Heart right ventricle (tissue), 16 donors: Measurements from ENCODE around the gene KRTAP10-12. TPM values are rescaled to one million over a fixed set of nuclear protein-coding genes. Genes with fewer than 3 reads are reported as not detected.

Experiments used
- ATAC-seq, 8 donors: fragments of 200-7000 bp; cut with Tn5 transposase; one replicate each; pipeline ENCODE4 v1.9.1; 2020; ENCODE audit warnings: mild to moderate bottlenecking in 8 of 8, moderate library complexity in 8 of 8, moderate number of reproducible peaks in 1 of 8
- DNase-seq, 2 donors: peaks; one replicate each; pipeline ENCODE4 v3.0.0-alpha.2; 2020
- H3K27ac ChIP-seq, 10 donors: fragments of 200-600 bp; sonication (generic) in 2 of 10; one replicate each; pipeline versions ENCODE4 v1.5.0 to v1.8.0; 2020 to 2022; ENCODE audit warnings: mild to moderate bottlenecking in 3 of 10
- H3K27me3 ChIP-seq, 7 donors: fragments of 200-600 bp; one replicate each; pipeline ENCODE4 v1.8.0; 2021 to 2022; ENCODE audit warnings: mild to moderate bottlenecking in 2 of 7
- H3K36me3 ChIP-seq, 9 donors: fragments of 200-600 bp; sonication (generic) in 1 of 9; one replicate each; pipeline versions ENCODE4 v1.5.0 to v1.8.0; 2020 to 2022; ENCODE audit warnings: mild to moderate bottlenecking in 2 of 9
- H3K4me1 ChIP-seq, 9 donors: fragments of 200-600 bp; sonication (generic) in 1 of 9; one replicate each; pipeline versions ENCODE4 v1.5.0 to v1.8.0; 2020 to 2022; ENCODE audit warnings: mild to moderate bottlenecking in 4 of 9
- H3K4me3 ChIP-seq, 10 donors: fragments of 200-600 bp; sonication (generic) in 2 of 10; one replicate each; pipeline versions ENCODE4 v1.5.0 to v1.8.0; 2020 to 2022; ENCODE audit warnings: mild to moderate bottlenecking in 7 of 10, moderate library complexity in 2 of 10
- H3K9me3 ChIP-seq, 11 donors: fragments of 200-600 bp in 10 of 11; sonication (generic) in 2 of 11; one replicate each; pipeline versions ENCODE4 v1.5.0 to v1.8.0; 2013 to 2022; ENCODE audit warnings: mild to moderate bottlenecking in 2 of 11, control low read depth in 1 of 11, moderate library complexity in 1 of 11
- CTCF ChIP-seq, 9 donors: fragments of 200-600 bp; sonication (generic) in 2 of 9; IDR thresholded peaks; one replicate each; pipeline versions ENCODE4 v1.5.0 to v1.8.0; 2021 to 2022; ENCODE audit warnings: antibody characterized with exemption in 9 of 9, mild to moderate bottlenecking in 5 of 9, moderate library complexity in 1 of 9
- WGBS, 2 donors: extraction: QIAGEN DNeasy Blood & Tissue Kit; methylation state at CpG; one replicate each; pipeline ENCODE4 v1.1.7; 2013; ENCODE audit warnings: inconsistent platforms in 1 of 2; 5-methylcytosine and 5-hydroxymethylcytosine counted together
- intact Hi-C, 10 donors: fragments of 100-400 bp; cut with DNase I; formaldehyde crosslinking; loops; one replicate each; pipeline versions ENCODE4 v1.11.1 to v1.14.2; 2022
- polyA plus RNA-seq, 2 donors: library from polyadenylated mRNA; stranded (reverse); fragments of 200-250 nt; gene quantifications; one replicate each; pipeline ENCODE4 v1.2.3, GENCODE V29; 2013
- total RNA-seq, 10 donors: library from RNA; stranded (reverse); fragmentation: NEBNext Ultra II Directional in 3 of 10; extraction: Animal tissue kit (Norgen Biotek cat#: 25700) in 3 of 10; gene quantifications; one replicate each; pipeline versions ENCODE4 v1.2.1 to v1.2.4, GENCODE V29; 2021 to 2023
- donor health status: Arrhythmogenic right ventricular cardiomyopathy.
- donor health status: ischemic (EF 13 %, LVEDD 7.1; RV severe dilation, severe dysfunction).
- donor health status: healthy with polysubstance abuse.
- donor health status: DM: no; HTN: yes; CAD: no.
- donor health status: DM: no; HTN: no; CAD: no.
- donor health status: ischemic (EF 25% LVEDD 6.9; RV normal size, moderate dysfunction).
- donor health status: ischemic (EF 25% LVEDD 5.7; RV mildly dilated, moderate dysfunction).
- donor health status: healthy.
- donor health status: DM: yes; HTN: yes; CAD: no.
- donor health status: Ischemic cardiomyopathy.
- donor health status: ischemic (EF 35%, LVEDD 5.7; RV mildly dilated, moderate dysfunction).
- donor health status: nonischemic (EF 11% LVEDD 7.7; RV severe dilation, severe dysfunction).
- donor health status: DM: yes; HTN: yes; CAD: no.
- donor health status: PGD.
- donor health status: ischemic (EF 29% LVEDD 5.4; RV normal size, mild dysfunction).
- donor health status: nonischemic (EF 23%, LVEDD 6.1; RV moderate dilation, normal function).

KRTAP10-12 gene
- total and polyA plus RNA-seq, 12 donors, result not detected

DNA sequence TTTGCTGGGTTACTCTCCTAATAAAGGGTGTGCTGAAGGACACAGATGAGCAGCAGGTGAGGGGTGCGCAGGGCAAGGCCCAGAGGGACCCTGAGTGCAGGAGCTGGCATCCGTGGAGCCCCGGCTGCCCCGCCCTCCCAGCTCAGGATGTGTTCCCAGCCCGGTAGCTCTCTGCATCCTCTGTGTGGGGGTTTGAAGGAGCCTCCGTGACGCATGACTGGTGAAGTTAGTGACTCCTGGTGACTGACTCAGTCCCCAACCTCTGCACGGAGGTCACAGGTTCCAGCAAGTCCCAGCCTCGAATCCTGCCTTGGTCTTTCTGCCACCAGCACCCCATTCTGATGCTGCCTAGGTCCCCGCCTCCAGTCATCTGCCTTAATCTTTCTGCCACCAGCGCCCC lies 36.0 kb downstream of the KRTAP10-12 start:
- H3K27ac ChIP-seq, result no peak overlapping the region
- ATAC-seq, result no peak
- no peak for DNase-seq
- peaks cover 0 to 24% (median 3%) of the 10 kb centered on the region in 7 donors for H3K27me3 ChIP-seq
- H3K9me3 ChIP-seq, result peaks cover 0 to 30% (median 9%) of the 10 kb centered on the region in 11 donors
- WGBS, 2 donors, result 78 to 82% methylated on average over 11 of the region's 11 CpGs
- no peak overlapping the region for H3K4me3 ChIP-seq
- intact Hi-C loops, result no loop called here
- no peak for TF ChIP-seq CTCF (IDR thresholded peaks at IDR 0.05)
- no peaks in the 10 kb centered on the region for H3K4me1 ChIP-seq
- H3K36me3 ChIP-seq, result no peaks in the 10 kb centered on the region

DNA sequence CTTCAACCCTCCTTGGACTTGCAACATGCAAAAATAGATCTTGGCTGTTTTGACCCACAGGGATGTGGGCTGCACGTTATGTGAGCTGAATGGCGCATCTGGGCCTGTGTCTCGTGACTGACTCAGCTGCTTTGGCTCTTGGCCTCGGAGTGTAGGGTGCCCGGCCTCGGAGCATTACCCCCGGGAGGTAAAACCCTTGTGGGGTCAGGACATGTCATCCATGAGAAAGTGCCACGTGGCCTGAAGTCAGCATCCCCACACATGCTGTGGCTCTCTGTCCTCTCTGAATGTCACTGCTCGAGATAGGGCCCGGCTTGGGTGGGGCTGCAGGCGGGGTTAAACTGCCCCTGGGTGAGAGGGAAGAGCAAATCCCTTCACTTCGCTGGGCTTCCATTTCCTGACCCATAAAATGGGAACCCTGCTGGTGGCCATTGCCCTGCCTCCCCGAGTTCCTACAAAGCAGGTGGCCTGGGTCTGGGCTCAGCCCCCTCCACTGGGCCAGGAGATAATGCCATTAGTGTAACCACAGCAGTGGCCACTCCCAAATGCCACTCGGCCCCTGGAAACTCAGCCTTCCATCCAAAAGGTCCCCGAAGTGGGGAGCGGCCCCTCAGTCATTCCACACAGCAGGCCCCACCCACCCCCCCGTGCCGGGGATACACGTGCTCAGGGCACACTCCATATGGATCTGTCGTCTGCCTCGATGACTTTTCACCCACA lies 37.2 kb downstream of the KRTAP10-12 start:
- 88 to 90% methylated on average over 21 of the region's 21 CpGs for WGBS, 2 donors
- H3K4me3 ChIP-seq, result no peak overlapping the region
- ATAC-seq (no peak), DNase-seq (no peak)
- H3K9me3 ChIP-seq, result peaks cover 0 to 43% (median 21%) of the 10 kb centered on the region in 11 donors
- no peaks in the 10 kb centered on the region for H3K4me1 ChIP-seq
- H3K27me3 ChIP-seq, result peaks cover 0 to 15% (median 0%) of the 10 kb centered on the region in 7 donors
- no peaks in the 10 kb centered on the region for H3K36me3 ChIP-seq
- no peak overlapping the region for H3K27ac ChIP-seq
- TF ChIP-seq CTCF (IDR thresholded peaks at IDR 0.05), result no peak
- intact Hi-C loops, result no loop called here

DNA sequence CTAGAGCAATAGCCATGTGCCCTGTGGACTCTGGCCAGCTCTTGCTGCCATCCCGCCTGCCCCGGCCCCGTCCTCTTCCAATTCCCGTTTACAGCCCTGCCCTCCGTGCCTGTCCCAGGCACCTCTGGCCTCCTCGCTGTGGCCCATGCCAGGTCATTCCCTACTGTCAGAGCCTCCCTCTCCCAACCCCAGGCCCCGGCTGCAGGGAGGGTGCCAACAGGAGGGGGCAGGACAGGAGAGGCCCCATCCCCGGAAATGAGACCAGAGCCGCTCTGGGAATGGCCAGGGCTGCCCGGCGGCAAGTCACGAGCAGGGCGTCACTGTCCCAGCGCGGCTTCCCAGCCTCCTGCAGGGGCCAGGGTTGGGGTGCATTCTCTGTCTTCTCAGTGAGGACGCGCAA lies 37.9 kb downstream of the KRTAP10-12 start:
- no peaks in the 10 kb centered on the region for H3K36me3 ChIP-seq
- WGBS, 2 donors, result 91 to 97% methylated on average over 17 of the region's 17 CpGs
- H3K9me3 ChIP-seq, result peaks cover 0 to 49% (median 28%) of the 10 kb centered on the region in 11 donors
- intact Hi-C loops, result loop anchor here in 1 of 10 donors (5.0 kb wide), 1 partner anchor 218 kb away; no protein-coding TSS in a partner anchor
- TF ChIP-seq CTCF (IDR thresholded peaks at IDR 0.05), result no peak
- H3K4me3 ChIP-seq, result no peak overlapping the region
- no peak overlapping the region for H3K27ac ChIP-seq
- peaks cover 0 to 8% (median 0%) of the 10 kb centered on the region in 7 donors for H3K27me3 ChIP-seq
- peak in 1 of 8 donors; percentile 32 for ATAC-seq
- no peaks in the 10 kb centered on the region for H3K4me1 ChIP-seq
- DNase-seq, result no peak

DNA sequence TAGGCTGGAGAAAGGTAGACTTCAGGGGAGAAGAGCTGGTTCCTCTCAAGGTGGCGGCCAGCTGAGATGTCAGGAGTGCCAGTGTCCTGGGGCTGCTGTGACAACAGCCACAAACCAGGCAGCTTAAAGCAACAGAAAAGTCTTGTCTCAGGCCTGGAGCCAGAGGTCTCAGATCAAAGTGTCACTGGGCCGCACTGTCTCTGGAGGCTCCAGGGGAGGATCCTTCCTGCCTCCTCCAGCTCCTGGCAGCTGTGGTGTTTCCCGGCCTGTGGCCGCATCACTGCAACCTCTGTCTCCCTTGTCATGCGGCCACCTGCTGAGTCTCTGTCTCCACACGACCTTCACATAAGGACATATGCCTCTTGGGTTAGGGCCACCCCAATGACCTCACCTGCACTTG lies 38.8 kb downstream of the KRTAP10-12 start:
- no peaks in the 10 kb centered on the region for H3K4me1 ChIP-seq
- WGBS, 2 donors, result 73 to 80% methylated on average over 6 of the region's 6 CpGs
- H3K27me3 ChIP-seq, result peaks cover 0 to 6% (median 0%) of the 10 kb centered on the region in 7 donors
- intact Hi-C loops, result loop anchor here in 1 of 10 donors (5.0 kb wide), 1 partner anchor 219 kb away; no protein-coding TSS in a partner anchor
- H3K4me3 ChIP-seq, result no peak overlapping the region
- no peaks in the 10 kb centered on the region for H3K36me3 ChIP-seq
- ATAC-seq (no peak), DNase-seq (no peak)
- peaks cover 0 to 54% (median 28%) of the 10 kb centered on the region in 11 donors for H3K9me3 ChIP-seq
- TF ChIP-seq CTCF (IDR thresholded peaks at IDR 0.05), result no peak
- H3K27ac ChIP-seq, result no peak overlapping the region
